SU-DHL-6 (cell line): ENCODE measurements around the gene MINK1.

Experiments used
- EZH2phosphoT487 ChIP-seq: fragments of 200-600 bp; sonication (generic), shearing (Covaris generic); conservative IDR thresholded peaks from 2 replicates; pipeline ENCODE4 v1.6.1; 2018; ENCODE audit warnings: mild to moderate bottlenecking, antibody characterized with exemption, low read length, moderate library complexity, mixed read lengths
- TF ChIP-seq, protein P1 (sequence below): fragments of 200-600 bp; sonication (generic); IDR thresholded peaks from one replicate; pipeline ENCODE4 v1.5.1; 2017; ENCODE audit warnings: antibody characterized with exemption, mild to moderate bottlenecking, low read length, moderate library complexity; ENCODE audit not compliant: insufficient read depth, poor library complexity, severe bottlenecking

DNA sequence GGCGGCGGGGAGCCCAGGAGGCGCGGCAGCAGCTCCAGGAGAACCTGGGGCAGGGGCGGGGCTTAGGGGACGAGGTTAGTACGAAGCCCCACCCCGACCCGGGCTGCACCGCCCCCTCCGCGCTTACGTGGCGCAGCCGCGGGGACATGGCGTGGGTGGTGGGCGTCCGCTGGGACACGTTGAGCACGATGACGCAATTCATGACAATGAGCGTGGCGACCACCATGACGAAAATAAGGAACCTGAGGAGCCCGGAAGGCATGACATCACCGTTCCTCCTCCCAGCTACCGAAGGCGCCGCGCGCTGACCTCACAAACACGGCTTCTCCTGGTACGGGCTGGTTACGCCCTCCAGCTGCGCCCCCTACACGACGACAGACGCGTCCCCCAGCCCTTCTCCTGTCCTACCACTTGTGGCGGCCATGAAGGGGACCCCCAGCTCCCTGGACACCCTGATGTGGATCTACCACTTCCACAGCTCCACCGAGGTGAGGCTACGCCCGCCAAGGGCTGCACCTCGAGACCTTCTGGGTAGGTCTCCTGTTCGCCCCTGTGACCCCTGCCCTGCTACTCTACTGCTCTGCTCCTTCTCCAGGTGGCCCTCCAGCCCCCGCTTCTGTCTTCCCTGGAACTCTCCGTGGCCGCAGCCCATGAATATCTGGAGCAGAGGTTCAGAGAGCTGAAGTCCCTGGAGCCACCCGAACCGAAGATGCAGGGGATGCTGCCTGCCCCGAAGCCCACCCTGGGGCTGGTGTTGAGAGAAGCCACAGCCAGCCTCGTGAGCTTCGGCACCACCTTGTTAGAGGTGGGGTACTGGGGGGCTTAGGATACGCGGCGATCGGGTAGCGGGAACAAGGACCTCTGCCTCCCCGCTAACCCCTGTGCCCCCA lies 66.4 kb downstream of the MINK1 start, which contains the start of gene C17orf107:
- TF ChIP-seq, protein P1, sequence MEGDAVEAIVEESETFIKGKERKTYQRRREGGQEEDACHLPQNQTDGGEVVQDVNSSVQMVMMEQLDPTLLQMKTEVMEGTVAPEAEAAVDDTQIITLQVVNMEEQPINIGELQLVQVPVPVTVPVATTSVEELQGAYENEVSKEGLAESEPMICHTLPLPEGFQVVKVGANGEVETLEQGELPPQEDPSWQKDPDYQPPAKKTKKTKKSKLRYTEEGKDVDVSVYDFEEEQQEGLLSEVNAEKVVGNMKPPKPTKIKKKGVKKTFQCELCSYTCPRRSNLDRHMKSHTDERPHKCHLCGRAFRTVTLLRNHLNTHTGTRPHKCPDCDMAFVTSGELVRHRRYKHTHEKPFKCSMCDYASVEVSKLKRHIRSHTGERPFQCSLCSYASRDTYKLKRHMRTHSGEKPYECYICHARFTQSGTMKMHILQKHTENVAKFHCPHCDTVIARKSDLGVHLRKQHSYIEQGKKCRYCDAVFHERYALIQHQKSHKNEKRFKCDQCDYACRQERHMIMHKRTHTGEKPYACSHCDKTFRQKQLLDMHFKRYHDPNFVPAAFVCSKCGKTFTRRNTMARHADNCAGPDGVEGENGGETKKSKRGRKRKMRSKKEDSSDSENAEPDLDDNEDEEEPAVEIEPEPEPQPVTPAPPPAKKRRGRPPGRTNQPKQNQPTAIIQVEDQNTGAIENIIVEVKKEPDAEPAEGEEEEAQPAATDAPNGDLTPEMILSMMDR, result no peak
- no peak for TF ChIP-seq EZH2phosphoT487
